OCI-LY7 (cell line): ENCODE results near the gene LRRFIP1. TPM values are rescaled to one million over a fixed set of nuclear protein-coding genes. Genes with fewer than 3 reads are reported as not detected.

ENCODE experiments used
- BruUV-seq: library from RNA; stranded (reverse); fragments of 400-500 nt; replicated peaks from 2 replicates; lab custom pipeline; 2021; lab: Mats Ljungman, UMichigan
- CTCF ChIA-PET: fragments of 300-600 bp; sonication (Branson Sonifier 250); formaldehyde crosslinking; loops from one replicate; lab custom pipeline; 2022; ENCODE audit warnings: antibody characterized with exemption; ENCODE audit not compliant: unreplicated experiment; lab: Charles Lee
- POLR2A ChIA-PET: fragments of 300-600 bp; sonication (Branson Sonifier 250); formaldehyde crosslinking; loops from one replicate; lab custom pipeline; 2022; ENCODE audit warnings: antibody characterized with exemption; lab: Charles Lee
- DNase-seq: peaks from one replicate; pipeline ENCODE4 v3.0.0-alpha.2; 2015; ENCODE audit warnings: low spot score
- H2AFZ ChIP-seq: fragments of 200-600 bp; sonication (generic), shearing (Covaris generic); 2 replicates; pipeline ENCODE4 v1.6.1; 2014; ENCODE audit warnings: mild to moderate bottlenecking, antibody characterized with exemption, low read length, moderate library complexity
- H3K27ac ChIP-seq: fragments of 200-600 bp; sonication (generic); 2 replicates; pipeline ENCODE4 v1.5.1; 2014; ENCODE audit warnings: mixed run types, low read depth, mild to moderate bottlenecking, moderate library complexity, low read length, inconsistent platforms; ENCODE audit not compliant: poor library complexity, severe bottlenecking
- H3K36me3 ChIP-seq: fragments of 200-600 bp; sonication (generic); 2 replicates; pipeline ENCODE4 v1.6.1; 2014; ENCODE audit warnings: mild to moderate bottlenecking, antibody characterized with exemption, low read length, moderate library complexity, mixed read lengths; ENCODE audit not compliant: insufficient read depth
- H3K4me1 ChIP-seq: fragments of 200-600 bp; sonication (generic); 2 replicates; pipeline ENCODE4 v1.5.1; 2014; ENCODE audit warnings: mild to moderate bottlenecking, low read length; ENCODE audit not compliant: insufficient read depth, poor library complexity, severe bottlenecking
- H3K4me2 ChIP-seq: fragments of 200-600 bp; sonication (generic); 2 replicates; pipeline ENCODE4 v1.6.1; 2014; ENCODE audit warnings: mild to moderate bottlenecking, low read length
- H3K4me3 ChIP-seq: fragments of 200-600 bp; sonication (generic); 2 replicates; pipeline ENCODE4 v1.5.1; 2014; ENCODE audit warnings: mild to moderate bottlenecking, low read depth, low read length; ENCODE audit not compliant: poor library complexity, severe bottlenecking
- H3K79me2 ChIP-seq: fragments of 200-600 bp; sonication (generic); 2 replicates; pipeline ENCODE4 v1.6.1; 2016; ENCODE audit warnings: low read depth, mild to moderate bottlenecking, low read length, moderate library complexity, mixed read lengths; ENCODE audit not compliant: insufficient read depth
- H3K9me2 ChIP-seq: fragments of 200-600 bp; sonication (generic); 2 replicates; pipeline ENCODE4 v1.6.1; 2016; ENCODE audit warnings: mild to moderate bottlenecking, low read length, mixed read lengths; ENCODE audit not compliant: insufficient read depth
- H3K9me3 ChIP-seq: fragments of 200-600 bp; sonication (generic); 2 replicates; pipeline ENCODE4 v1.6.1; 2014; ENCODE audit warnings: mild to moderate bottlenecking, mixed run types, low read length, mixed read lengths
- H4K20me1 ChIP-seq: fragments of 200-600 bp; sonication (generic); 2 replicates; pipeline ENCODE4 v1.6.1; 2014; ENCODE audit warnings: mild to moderate bottlenecking, antibody characterized with exemption, low read length, moderate library complexity, mixed read lengths; ENCODE audit not compliant: insufficient read depth
- CTCF ChIP-seq: fragments of 200-600 bp; sonication (generic); conservative IDR thresholded peaks from 2 replicates; pipeline ENCODE4 v1.5.1; 2014; ENCODE audit warnings: mild to moderate bottlenecking, antibody characterized with exemption, low read length, moderate library complexity, mixed read lengths
- EZH2phosphoT487 ChIP-seq: fragments of 200-600 bp; sonication (generic); IDR thresholded peaks from 2 replicates; pipeline ENCODE4 v1.6.1; 2018; ENCODE audit warnings: low read depth, borderline replicate concordance, mild to moderate bottlenecking, mixed run types, antibody characterized with exemption, low read length, moderate library complexity, mixed read lengths
- intact Hi-C: fragments of 100-400 bp; cut with micrococcal nuclease; formaldehyde crosslinking; loops from one replicate; pipeline ENCODE4 v1.10.0; 2022; ENCODE audit not compliant: unreplicated experiment
- total RNA-seq, 2 experiments: library from RNA; depleted of rRNA in 1 of 2; stranded (reverse); fragments of >200 nt in 1 of 2; shearing (Covaris generic) in 1 of 2; gene quantifications; 2 replicates each; pipeline ENCODE4 v1.2.3, GENCODE V29; 2014 to 2022

LRRFIP1 gene
- total RNA-seq, 2 experiments from 2014 or later: 95.7 to 216 TPM

- no peaks in the 10 kb centered on the region for H3K9me2 ChIP-seq
- intact Hi-C loops: loop anchor here (5.0 kb wide), 1 partner anchor 540 kb away; no protein-coding TSS in a partner anchor
- CTCF ChIA-PET: interaction anchor here (1.3 to 3.0 kb wide), 3 partner anchors 10 to 31 kb away, joined by 4 to 24 read pairs (median 5); no protein-coding TSS in a partner anchor
- peaks cover 98% of the 10 kb centered on the region for H3K79me2 ChIP-seq
- peaks cover 14% of the 10 kb centered on the region for H4K20me1 ChIP-seq
- H3K4me3 ChIP-seq: peak overlapping the region; percentile 91
- H3K27ac ChIP-seq: peak overlapping the region; percentile 99
- BruUV-seq: TSS peak; percentile 1
- H3K9me3 ChIP-seq: no peaks in the 10 kb centered on the region
- H2AFZ ChIP-seq: no peak overlapping the region
- H3K4me2 ChIP-seq: peak overlapping the region; percentile 100
- peaks cover 78% of the 10 kb centered on the region for H3K4me1 ChIP-seq
- POLR2A ChIA-PET: interaction anchor here (0.7 to 12.8 kb wide), 10 partner anchors 9 to 49 kb away, joined by 3 to 290 read pairs (median 7); no protein-coding TSS in a partner anchor
- no peak for TF ChIP-seq CTCF
- no peak for TF ChIP-seq EZH2phosphoT487
- H3K36me3 ChIP-seq: peaks cover 18% of the 10 kb centered on the region
- DNase-seq: peak; percentile 72
Observed at GRCh38 chr2:237697586-237698357, 70.4 kb downstream of the LRRFIP1 start.

- Histone ChIP-seq H3K4me3 (peak overlapping the region; percentile 91), H2AFZ (no peak overlapping the region), H3K27ac (peak overlapping the region; percentile 99), H3K9me2 (no peaks in the 10 kb centered on the region), H3K36me3 (peaks cover 16% of the 10 kb centered on the region), H3K4me2 (peak overlapping the region; percentile 100), H4K20me1 (peaks cover 12% of the 10 kb centered on the region), H3K4me1 (peaks cover 84% of the 10 kb centered on the region), H3K9me3 (no peaks in the 10 kb centered on the region), H3K79me2 (peaks cover 98% of the 10 kb centered on the region)
- peak; percentile 47 for DNase-seq
- BruUV-seq: no TSS peak
- intact Hi-C loops: loop anchor here (5.0 kb wide), 1 partner anchor 541 kb away; no protein-coding TSS in a partner anchor
- CTCF ChIA-PET: interaction anchor here (1.3 to 3.0 kb wide), 3 partner anchors 10 to 31 kb away, joined by 4 to 24 read pairs (median 5); no protein-coding TSS in a partner anchor
- POLR2A ChIA-PET: interaction anchor here (0.9 to 12.8 kb wide), 5 partner anchors 9 to 33 kb away, joined by 3 to 290 read pairs (median 9); no protein-coding TSS in a partner anchor
- no peak for TF ChIP-seq CTCF
- no peak for TF ChIP-seq EZH2phosphoT487
Observed at GRCh38 chr2:237698358-237698694, 70.9 kb downstream of the LRRFIP1 start.
